GM18907 (cell line): ENCODE results near the gene TMX4.
A peak's percentile ranks its signal among the peaks of the same experiment; 100 is the strongest.

Source experiments
- ATAC-seq: cut with Tn5 transposase; IDR thresholded peaks from one replicate; pipeline ENCODE4 v1.9.1; 2021; ENCODE audit warnings: mild to moderate bottlenecking, moderate library complexity; ENCODE audit not compliant: unreplicated experiment

Gene TMX4

DNA sequence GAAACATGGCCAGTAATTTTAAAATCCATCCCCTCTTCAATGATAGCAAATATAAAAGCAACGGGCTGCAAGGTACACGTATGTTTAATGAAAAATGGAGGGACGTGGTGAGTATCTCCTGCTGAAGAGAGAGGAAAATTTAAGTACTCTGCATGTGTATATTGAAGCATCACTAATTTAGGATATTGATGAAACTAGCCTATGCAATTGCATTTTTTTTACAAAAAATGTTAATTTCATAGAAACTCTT is 362 bp upstream of the TMX4 start:
- no peak for ATAC-seq

DNA sequence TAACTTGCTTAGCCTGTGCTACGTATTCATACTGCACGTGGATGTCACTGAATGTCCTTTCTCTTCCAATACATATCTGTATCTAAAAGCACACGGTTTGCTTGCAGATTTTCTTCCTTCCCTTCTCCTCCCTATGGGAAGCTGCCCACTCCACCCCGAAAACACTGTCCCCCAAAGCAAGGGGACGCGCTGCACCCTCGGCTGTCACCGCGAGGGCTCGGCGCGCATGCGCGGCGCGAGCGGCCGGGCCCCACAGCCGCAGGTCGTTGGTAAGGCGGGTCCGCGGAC is 659 bp downstream of the TMX4 start:
- ATAC-seq, result peak; percentile 71

DNA sequence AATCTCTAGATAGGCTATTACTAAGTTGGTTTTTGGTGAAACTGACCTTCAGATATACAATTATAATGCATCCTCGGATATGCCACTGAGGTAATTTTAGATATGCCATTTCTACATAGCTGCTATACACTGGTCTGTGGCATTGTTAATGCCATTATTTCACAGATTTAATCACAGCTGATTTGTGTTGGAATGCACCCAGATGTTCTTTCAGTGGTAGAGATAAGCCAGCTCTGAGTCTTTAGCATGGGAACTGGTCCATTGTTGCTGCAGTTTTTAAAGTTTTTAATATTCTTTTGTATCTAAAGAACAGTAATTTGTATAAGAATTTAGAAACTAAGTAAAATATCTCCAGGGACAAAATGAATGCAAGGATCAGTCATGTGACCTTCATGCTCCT is 6.8 kb downstream of the TMX4 start:
- no peak for ATAC-seq

GRCh38 chr20:8008733-8009132 is 10.8 kb downstream of the TMX4 start:
- no peak for ATAC-seq

DNA sequence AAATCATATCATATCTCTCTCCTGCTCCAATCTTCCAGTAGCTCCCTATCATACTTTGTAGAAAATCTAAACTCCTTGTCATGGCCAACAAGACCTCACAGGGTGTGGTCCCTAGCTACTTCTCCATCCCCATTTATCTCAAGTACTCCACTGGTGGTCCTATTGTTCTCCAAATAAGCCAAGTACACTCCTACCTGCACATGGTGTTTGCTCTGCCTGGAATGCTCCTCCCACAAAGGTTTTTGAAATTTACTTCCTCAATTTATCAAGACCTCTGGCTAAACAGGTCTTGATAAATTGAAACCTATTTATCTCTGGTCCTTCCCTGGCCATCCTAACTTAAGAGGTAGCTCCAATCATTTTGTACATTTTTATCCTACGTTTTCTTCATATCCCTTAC is 12.1 kb downstream of the TMX4 start:
- ATAC-seq, result no peak

GRCh38 chr20:8005575-8006366 is 13.8 kb downstream of the TMX4 start:
- no peak for ATAC-seq

DNA sequence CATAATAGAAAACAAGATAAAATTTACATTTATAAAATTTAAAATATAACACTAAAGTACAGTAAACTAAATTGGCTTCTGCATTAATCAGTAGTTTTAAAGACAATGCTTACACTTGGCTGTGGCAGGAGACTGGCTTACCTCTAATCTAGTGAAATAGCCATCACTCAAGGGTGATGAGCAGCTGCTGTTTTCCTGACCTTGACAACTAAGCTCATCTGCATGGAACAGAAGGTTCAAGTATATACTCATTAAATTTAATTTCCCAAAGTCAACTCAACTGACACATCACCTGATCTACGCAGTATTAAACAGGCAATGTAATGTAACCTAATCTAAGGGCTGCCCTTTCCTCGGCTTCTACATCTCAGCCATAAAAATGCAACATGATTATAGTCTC is 14.5 kb downstream of the TMX4 start:
- no peak for ATAC-seq

DNA sequence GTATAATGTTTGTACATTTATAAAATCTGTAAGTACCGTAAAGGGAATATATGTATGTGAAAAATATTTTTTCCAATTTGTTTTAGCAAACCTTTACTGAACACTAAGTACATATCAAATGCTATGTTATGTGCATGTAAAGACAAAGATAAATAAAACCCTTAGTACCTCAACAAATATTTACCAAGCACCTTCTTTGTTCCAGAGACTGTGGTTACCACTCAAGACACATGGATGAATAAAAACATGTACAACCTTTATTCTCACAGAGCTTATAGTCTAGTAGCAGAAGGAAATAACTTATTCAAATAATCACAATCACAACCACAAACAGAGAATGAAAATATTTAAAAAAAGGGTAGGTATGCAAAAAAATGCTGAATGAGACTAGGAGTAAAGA is 17.5 kb downstream of the TMX4 start:
- ATAC-seq, result no peak

DNA sequence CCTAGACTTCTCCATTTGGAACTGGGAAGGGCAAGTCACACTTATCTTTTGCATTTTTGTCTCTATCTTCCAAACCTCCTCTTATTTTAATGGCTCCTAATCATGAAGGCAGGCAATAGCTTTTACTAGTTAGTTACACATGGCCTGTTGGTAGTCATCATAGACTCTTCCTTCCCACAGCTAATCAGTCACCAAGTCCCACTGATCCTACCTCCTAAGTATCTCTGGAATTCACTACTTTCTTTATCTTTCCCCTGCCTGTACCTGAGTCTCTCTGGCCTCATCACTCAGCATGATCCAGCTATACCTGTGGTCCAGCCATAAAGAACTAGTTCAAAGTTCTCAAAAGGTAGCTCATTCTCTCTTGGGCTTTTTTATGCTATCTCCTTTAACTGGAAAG is 18.8 kb downstream of the TMX4 start:
- no peak for ATAC-seq

DNA sequence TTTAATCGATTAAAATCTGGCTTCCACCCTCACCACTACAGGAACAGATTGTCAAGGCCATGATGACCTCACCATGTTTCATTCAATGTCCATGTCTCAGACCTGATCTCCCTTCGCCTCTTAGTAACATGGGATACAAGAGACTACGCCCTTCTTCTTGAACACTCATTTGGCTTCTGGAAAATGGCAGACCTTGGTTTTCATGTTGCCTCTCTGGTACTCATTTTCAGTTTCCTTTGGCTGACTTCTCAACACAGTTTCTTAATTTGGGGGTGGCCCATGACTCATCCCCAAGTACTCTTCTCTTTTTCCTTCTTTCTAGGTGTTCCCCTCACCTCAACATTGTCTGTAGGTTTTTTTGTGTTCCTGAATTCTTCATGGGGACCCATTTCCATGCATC is 22.7 kb downstream of the TMX4 start:
- ATAC-seq, result no peak

GRCh38 chr20:7994809-7995208 is 24.8 kb downstream of the TMX4 start:
- ATAC-seq, result peak; percentile 80

DNA sequence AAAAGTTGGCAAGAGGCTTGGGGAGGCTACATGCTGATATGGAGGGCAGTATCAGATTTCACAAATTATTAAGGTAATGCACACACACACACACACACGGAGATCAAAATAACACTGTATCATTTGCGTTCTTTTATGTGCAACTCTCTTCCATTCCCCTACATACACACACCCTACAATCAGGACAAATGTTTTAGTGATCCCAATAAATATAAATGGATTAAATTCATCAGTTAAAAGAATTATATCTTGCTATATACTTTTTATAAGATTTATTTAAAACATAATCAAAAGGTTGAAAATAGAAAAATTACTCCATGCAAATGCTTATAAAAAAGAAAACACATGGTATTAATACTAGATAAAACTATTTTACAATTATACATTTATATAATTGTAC is 25.9 kb downstream of the TMX4 start:
- no peak for ATAC-seq

DNA sequence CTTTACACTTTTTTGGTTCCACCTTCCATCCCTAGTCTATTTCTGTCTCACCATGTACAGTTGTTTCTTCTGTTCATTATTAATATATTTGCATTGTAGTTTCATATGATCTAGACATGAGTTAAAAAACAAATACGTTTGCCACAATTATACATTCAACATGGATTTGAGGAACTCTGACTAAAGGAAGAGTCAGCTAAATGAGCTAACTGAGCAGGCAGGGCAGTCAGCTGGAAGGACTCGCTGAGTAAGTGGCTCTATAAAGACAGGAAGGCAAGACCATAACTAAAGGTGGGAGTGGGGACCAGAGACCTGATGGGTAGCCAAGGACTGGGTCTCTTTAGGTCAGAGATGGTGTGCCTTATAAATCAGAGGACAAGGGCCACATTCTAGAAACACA is 26.3 kb downstream of the TMX4 start:
- ATAC-seq, result no peak

DNA sequence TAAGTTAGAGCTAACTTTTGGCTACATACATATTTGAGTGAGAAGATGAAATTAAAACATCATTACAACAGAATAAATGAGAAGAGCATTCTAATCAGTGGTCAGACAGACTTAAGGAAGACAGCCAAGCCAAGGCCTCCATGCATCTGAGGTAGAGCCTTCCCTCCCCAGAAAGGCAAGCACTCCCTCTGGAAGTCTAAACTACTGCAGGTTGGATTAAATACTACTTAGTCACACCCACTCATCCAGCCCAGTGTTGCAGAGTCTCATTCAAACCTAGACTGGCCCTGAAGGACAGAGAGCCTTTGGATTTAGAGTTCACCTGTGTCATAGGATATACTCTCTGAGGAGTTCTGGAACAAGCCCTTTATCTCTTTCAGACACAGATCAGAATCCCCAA is 29.2 kb downstream of the TMX4 start:
- no peak for ATAC-seq

DNA sequence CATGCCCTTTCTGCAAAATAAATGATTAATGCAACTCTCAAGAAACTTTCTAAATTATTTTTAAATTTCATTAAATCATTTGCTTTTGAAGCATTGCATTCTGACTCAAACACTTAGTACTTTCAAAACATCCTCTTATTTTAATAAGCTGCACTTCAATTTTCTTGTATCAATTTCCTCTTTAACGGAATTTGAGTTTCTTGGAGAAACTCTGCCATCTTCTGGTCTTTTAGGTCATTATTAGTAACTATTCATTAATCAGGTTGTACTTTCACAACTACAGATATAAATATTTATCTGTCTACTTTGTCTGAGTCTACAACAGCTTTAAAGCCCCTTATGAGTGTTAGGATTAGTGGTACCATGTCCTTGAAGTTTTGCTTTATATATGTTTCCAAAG is 30.2 kb downstream of the TMX4 start:
- no peak for ATAC-seq

DNA sequence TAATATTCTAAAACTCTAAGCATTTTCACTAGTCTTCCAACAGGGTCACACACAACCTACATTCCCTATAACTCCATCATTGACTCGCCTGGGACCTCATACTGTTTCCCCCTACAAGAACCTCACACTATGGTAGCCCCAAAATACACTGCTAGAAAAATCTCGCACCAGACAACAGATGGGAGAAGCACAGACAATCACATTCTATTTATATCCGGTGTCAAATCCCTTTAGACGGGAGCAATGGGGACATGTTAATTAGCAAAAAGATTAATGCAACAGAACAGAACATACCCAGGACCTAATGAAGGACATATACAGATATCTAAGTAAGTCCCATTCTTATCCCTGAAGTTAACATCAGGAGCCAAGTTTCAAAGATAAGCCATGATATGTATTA is 33.6 kb downstream of the TMX4 start:
- ATAC-seq, result no peak

GRCh38 chr20:7984192-7984591 is 35.4 kb downstream of the TMX4 start:
- no peak for ATAC-seq

DNA sequence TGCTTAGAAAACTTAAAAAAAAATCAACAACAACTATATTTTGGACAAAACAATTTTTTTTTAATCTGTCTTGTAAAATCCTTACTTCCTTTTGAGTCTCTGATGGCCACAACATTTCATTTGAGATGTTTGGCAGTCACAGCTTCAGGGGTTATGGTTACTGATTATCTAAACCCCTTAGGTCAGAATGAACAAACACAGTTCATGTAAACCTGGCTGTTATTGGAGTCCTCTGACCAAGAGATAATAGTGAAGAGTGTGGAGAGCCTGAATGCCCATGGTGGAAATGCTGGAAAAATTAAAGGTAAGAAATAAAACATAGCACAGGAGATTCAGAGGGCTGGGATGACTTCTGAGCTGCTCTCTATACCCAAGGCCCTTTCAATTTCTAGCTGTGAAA is 38.2 kb downstream of the TMX4 start:
- ATAC-seq, result peak; percentile 65

GRCh38 chr20:7980332-7981046 is 39.1 kb downstream of the TMX4 start:
- peak; percentile 86 for ATAC-seq

DNA sequence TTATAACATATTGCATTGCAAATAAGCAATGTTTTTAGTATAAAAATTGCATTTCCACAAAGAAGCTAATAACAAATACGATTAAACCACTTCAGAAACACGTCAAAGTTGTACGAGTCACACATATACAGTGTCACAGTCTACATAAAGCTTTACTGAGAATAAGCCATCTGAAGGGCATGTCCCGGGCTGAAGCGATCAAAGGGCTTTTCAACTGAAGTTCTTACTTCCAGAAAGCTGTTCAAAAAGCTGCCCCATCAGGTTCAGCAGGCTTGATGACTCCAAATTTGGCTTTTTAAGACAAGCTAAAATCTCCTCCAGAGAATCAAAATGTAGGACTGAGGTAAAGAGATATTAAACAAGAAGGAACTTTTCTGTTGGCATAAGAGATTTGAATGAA is 41.9 kb downstream of the TMX4 start:
- ATAC-seq, result no peak

DNA sequence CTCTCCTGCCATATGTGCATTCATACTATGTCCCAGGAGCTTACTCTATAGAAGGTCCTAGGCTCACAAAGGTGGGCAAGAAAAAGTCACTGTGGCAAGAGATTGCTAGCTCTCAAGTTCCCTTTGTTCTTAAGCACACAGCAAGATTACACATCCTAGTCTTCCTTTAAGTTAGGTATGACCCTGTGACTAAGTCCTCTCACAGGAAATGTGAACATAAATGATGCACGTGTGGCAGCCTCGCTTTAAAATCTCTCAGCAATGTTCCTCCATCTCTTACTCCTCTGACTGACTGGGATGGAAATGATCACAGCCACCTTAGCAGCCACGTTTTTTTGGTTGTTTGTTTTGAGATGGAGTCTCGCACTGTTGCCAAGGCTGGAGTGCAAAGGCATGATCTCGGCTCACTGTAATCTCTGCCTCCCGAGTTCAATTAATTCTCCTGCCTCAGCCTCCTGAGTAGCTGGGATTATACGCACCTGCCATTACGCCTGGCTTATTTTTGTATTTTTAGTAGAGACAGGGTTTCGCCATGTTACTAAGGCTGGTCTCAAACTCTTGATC is 43.6 kb downstream of the TMX4 start:
- ATAC-seq, result no peak

- ATAC-seq, result no peak
Observed at GRCh38 chr20:7974785-7975435, 44.7 kb downstream of the TMX4 start.
